Measurements from ENCODE around the gene MAP3K4. TPM values are rescaled to one million over a fixed set of nuclear protein-coding genes. Genes with fewer than 3 reads are reported as not detected.

MAP3K4 gene
- total and polyA plus RNA-seq, 7 donors, result 4.6 to 79.2 (median 22.7) TPM

DNA sequence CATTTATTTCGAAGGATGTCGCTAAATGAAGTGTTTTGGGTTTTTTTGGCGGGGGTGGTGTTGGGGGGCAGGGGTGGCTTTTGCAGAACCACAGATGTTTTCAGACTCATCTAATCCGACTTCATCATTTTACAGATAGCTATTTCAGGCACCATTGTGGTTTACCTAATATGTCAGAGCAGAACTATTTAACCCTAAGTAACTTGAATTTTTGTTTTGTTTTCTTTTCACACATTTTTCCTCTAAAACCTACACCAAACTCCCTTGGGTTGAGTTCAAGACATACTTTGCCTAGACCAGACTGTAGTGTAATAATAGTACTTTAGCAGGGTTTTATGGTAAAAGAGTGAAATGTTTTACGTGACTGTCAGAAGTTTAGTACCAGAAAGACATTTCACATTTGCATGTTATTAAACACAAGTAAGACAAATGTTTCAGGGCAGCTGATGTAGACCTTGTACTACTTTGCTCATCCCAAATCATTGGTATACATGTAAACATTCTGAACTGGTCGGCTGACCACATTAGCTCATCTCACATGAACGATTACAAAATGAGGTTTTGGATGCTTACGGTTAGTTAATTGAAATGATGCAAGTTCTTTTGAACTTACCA, 37.7 kb downstream of the MAP3K4 start:
- intact Hi-C loops (cut with DNase I), result no loop called here
- Histone ChIP-seq H3K9me3 (no peaks in the 10 kb centered on the region), H3K4me1 (peaks cover 0 to 27% (median 20%) of the 10 kb centered on the region in 4 donors), H3K4me3 (no peak overlapping the region), H3K27ac (peak overlapping the region in 2 of 4 donors; percentile 8 to 15), H3K27me3 (no peaks in the 10 kb centered on the region), H3K36me3 (peaks cover 0 to 1% (median 0%) of the 10 kb centered on the region in 4 donors)
- 56 to 79% methylated on average over 8 of the region's 8 CpGs for WGBS, 2 donors
- no peak for DNase-seq
- TF ChIP-seq POLR2A (IDR thresholded peaks at IDR 0.05) (no peak), POLR2AphosphoS5 (IDR thresholded peaks at IDR 0.05) (peak in 2 of 4 donors; percentile 17 to 26), EP300 (IDR thresholded peaks at IDR 0.05) (no peak)
- TF ChIP-seq, protein P1, sequence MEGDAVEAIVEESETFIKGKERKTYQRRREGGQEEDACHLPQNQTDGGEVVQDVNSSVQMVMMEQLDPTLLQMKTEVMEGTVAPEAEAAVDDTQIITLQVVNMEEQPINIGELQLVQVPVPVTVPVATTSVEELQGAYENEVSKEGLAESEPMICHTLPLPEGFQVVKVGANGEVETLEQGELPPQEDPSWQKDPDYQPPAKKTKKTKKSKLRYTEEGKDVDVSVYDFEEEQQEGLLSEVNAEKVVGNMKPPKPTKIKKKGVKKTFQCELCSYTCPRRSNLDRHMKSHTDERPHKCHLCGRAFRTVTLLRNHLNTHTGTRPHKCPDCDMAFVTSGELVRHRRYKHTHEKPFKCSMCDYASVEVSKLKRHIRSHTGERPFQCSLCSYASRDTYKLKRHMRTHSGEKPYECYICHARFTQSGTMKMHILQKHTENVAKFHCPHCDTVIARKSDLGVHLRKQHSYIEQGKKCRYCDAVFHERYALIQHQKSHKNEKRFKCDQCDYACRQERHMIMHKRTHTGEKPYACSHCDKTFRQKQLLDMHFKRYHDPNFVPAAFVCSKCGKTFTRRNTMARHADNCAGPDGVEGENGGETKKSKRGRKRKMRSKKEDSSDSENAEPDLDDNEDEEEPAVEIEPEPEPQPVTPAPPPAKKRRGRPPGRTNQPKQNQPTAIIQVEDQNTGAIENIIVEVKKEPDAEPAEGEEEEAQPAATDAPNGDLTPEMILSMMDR (IDR thresholded peaks at IDR 0.05), result no peak

DNA sequence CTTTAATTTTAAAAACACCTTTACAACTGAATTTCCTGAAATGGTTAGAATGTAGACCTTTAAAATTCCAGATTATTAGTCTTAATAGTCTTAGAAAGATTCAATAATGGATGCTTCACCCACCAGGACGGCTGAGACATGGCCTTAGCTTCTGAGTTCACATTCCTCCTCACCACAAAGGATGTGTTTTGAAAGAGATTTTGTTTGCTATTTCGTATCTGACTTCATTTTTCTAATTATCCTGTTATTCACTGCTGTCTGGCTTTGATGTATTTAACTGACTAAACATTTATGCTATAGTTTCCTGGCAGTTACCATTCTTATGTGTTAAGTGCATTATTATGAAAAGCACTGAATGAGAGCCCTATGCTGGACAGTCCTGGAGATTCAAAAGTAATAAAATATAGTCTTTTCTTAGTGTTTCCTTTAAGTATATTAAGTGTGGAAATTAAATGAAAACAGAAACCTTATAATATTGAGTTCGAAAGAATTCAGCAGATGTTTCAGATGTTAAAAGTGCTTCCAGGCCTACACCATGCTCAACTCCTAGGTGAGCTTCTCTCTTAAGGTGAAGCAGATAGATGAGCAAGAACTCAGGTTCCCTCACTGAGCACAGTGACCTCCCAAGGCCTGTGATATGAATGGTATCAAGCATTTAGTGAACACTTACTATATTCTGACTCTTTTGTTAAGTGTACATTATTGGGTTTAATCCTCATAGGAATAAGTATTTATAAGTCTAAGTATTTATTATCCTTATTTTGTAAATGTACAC, 40.3 kb downstream of the MAP3K4 start:
- TF ChIP-seq POLR2AphosphoS5 (IDR thresholded peaks at IDR 0.05) (no peak), EP300 (IDR thresholded peaks at IDR 0.05) (no peak)
- Histone ChIP-seq H3K4me1 (peaks cover 0 to 27% (median 20%) of the 10 kb centered on the region in 4 donors), H3K36me3 (peaks cover 0 to 10% (median 0%) of the 10 kb centered on the region in 4 donors), H3K27ac (no peak overlapping the region), H3K27me3 (no peaks in the 10 kb centered on the region), H3K9me3 (no peaks in the 10 kb centered on the region), H3K4me3 (no peak overlapping the region)
- DNase-seq, result no peak
- intact Hi-C loops (cut with DNase I), result no loop called here
- 74 to 80% methylated on average over 3 of the region's 3 CpGs for WGBS, 2 donors

DNA sequence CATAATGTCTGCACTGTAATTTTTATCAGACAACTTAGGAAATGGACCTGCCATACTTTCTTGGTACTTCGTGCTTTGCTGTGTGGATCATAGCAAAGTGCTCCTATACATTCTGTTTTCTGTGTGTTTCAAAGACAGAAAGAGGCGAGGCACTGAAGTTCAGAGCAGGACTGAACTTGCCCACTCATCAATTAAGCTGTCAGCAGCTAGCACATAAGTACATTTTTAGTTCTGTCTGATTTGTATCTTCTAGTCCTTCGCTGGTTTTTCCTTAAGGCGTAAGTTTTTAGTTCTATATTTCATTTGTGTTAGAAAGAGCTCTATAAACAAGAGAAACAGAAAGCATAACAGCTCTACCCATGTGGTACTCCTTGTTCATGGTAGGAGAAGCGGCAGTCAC, 42.1 kb downstream of the MAP3K4 start:
- H3K27ac ChIP-seq, result no peak overlapping the region
- H3K36me3 ChIP-seq, result peaks cover 0 to 10% (median 0%) of the 10 kb centered on the region in 4 donors
- H3K27me3 ChIP-seq, result no peaks in the 10 kb centered on the region
- no peak for TF ChIP-seq EP300 (IDR thresholded peaks at IDR 0.05)
- TF ChIP-seq POLR2A (IDR thresholded peaks at IDR 0.05), result no peak
- TF ChIP-seq, protein P1 (IDR thresholded peaks at IDR 0.05), result no peak
- TF ChIP-seq POLR2AphosphoS5 (IDR thresholded peaks at IDR 0.05), result no peak
- H3K4me3 ChIP-seq, result no peak overlapping the region
- 92 to 93% methylated on average over 5 of the region's 5 CpGs for WGBS, 2 donors
- H3K9me3 ChIP-seq, result no peaks in the 10 kb centered on the region
- no peak for DNase-seq
- H3K4me1 ChIP-seq, result peaks cover 0 to 37% (median 29%) of the 10 kb centered on the region in 4 donors
- intact Hi-C loops (cut with DNase I), result no loop called here

DNA sequence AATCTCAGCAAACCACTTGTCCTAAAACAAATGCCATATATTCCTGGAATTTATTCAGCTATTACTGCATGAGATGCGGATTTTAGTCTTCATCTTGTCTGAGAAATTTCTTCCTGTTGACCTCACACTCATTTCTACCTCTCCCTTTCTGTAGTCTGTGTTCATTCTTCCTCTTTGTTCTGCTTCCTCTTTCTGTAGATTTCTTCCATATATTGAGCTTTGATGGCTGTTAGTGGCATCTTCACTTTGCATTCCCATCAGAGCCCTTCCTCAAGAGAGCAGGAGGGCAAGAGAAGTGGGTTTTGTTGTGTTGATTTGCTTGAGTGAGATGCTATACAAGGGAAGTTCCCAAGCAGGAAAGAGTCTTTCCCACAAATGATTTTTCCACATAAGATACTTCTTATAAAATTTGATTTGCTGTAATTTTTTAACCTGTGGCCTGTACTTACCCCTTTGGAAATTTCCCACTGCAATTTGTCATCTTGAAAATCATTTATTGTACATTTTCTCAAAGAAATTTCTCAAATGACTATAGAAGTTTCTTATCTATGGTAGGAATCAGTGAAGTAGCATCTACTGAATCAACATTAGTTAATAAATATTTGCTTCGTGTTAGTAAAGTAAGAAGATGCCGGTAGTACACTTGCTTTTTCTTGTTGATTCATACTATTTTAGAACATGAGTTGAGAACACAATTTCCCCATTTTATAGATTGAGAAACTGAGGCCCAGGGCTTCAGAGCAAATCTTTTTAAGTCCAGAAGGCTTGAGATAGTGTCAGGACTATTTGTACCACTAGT, 43.8 kb downstream of the MAP3K4 start:
- H3K36me3 ChIP-seq, result peaks cover 0 to 10% (median 0%) of the 10 kb centered on the region in 4 donors
- no peak overlapping the region for H3K27ac ChIP-seq
- WGBS, 2 donors, result 88 to 90% methylated on average over 3 of the region's 3 CpGs
- H3K4me1 ChIP-seq, result peaks cover 0 to 27% (median 23%) of the 10 kb centered on the region in 4 donors
- H3K9me3 ChIP-seq, result no peaks in the 10 kb centered on the region
- TF ChIP-seq, protein P1 (IDR thresholded peaks at IDR 0.05), result no peak
- TF ChIP-seq POLR2A (IDR thresholded peaks at IDR 0.05) (no peak), POLR2AphosphoS5 (IDR thresholded peaks at IDR 0.05) (no peak), EP300 (IDR thresholded peaks at IDR 0.05) (no peak)
- no peak for DNase-seq
- no peaks in the 10 kb centered on the region for H3K27me3 ChIP-seq
- intact Hi-C loops (cut with DNase I), result loop anchor here (5.0 kb wide), 1 partner anchor 43 kb away; the partner anchor contains the start of gene MAP3K4
- no peak overlapping the region for H3K4me3 ChIP-seq

DNA sequence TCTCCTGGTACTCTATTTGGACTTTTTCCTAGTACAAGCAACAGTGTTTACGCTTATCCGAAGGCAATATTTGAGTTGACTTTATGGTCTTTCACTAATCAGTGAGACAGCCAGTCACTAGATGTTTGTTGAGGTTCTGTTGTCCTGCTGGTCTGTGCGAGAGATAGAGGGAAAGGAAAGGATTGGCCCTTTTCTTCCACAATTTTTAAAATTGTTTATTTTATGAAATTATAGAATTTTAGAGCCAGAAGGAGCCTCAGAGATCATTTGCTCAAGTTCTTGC, 44.4 kb downstream of the MAP3K4 start:
- DNase-seq, result no peak
- no peaks in the 10 kb centered on the region for H3K27me3 ChIP-seq
- no peak overlapping the region for H3K27ac ChIP-seq
- H3K4me3 ChIP-seq, result no peak overlapping the region
- WGBS, 2 donors, result 66 to 82% methylated on average over 3 of the region's 3 CpGs
- intact Hi-C loops (cut with DNase I), result loop anchor here (5.0 kb wide), 1 partner anchor 44 kb away; the partner anchor contains the start of gene MAP3K4
- no peaks in the 10 kb centered on the region for H3K9me3 ChIP-seq
- H3K36me3 ChIP-seq, result peaks cover 0 to 12% (median 0%) of the 10 kb centered on the region in 4 donors
- H3K4me1 ChIP-seq, result peaks cover 0 to 22% (median 20%) of the 10 kb centered on the region in 4 donors
- no peak for TF ChIP-seq POLR2AphosphoS5 (IDR thresholded peaks at IDR 0.05)
- TF ChIP-seq EP300 (IDR thresholded peaks at IDR 0.05), result no peak
- no peak for TF ChIP-seq POLR2A (IDR thresholded peaks at IDR 0.05)
- TF ChIP-seq, protein P1 (IDR thresholded peaks at IDR 0.05), result no peak

All from sigmoid colon (tissue), 7 donors.